Sigmoid colon (tissue), 7 donors: ENCODE measurements around the gene DCAKD. TPM values are rescaled to one million over a fixed set of nuclear protein-coding genes. Genes with fewer than 3 reads are reported as not detected.

Experiments used
- DNase-seq: peaks from one replicate; pipeline ENCODE4 v3.0.0-alpha.2; 2019
- H3K27ac ChIP-seq, 4 donors: fragments of 200-600 bp; sonication (generic); one replicate each; pipeline ENCODE4 v1.5.1; 2016 to 2019; ENCODE audit warnings: mild to moderate bottlenecking in 1 of 4
- H3K27me3 ChIP-seq, 3 donors: fragments of 200-600 bp; sonication (generic); one replicate each; pipeline ENCODE4 v1.5.1; 2019; ENCODE audit warnings: mild to moderate bottlenecking in 1 of 3
- H3K36me3 ChIP-seq, 4 donors: fragments of 200-600 bp; sonication (generic); one replicate each; pipeline ENCODE4 v1.5.1; 2016 to 2019
- H3K4me1 ChIP-seq, 4 donors: fragments of 200-600 bp; sonication (generic); one replicate each; pipeline ENCODE4 v1.5.1; 2017 to 2019
- H3K4me3 ChIP-seq, 4 donors: fragments of 200-600 bp; sonication (generic); one replicate each; pipeline ENCODE4 v1.5.1; 2017 to 2019; ENCODE audit warnings: mild to moderate bottlenecking in 2 of 4, moderate library complexity in 1 of 4
- H3K9me3 ChIP-seq, 4 donors: fragments of 200-600 bp in 3 of 4; sonication (generic) in 3 of 4; one replicate each; pipeline versions ENCODE4 v1.5.1 to v1.6.1; 2013 to 2019
- CTCF ChIP-seq, 4 experiments: fragments of 450-650 bp in 3 of 4; fragments of 200-600 bp in 1 of 4; IDR thresholded peaks; one replicate each; pipeline ENCODE4 v1.5.1; 2016 to 2019; ENCODE audit warnings: antibody characterized with exemption in 4 of 4, mild to moderate bottlenecking in 3 of 4, moderate library complexity in 2 of 4
- EP300 ChIP-seq, 4 donors: sonication (generic); formaldehyde crosslinking; IDR thresholded peaks; one replicate each; pipeline ENCODE4 v1.6.1; 2017; ENCODE audit warnings: antibody characterized with exemption in 4 of 4
- POLR2A ChIP-seq, 2 donors: fragments of 450-650 bp; IDR thresholded peaks; one replicate each; pipeline ENCODE4 v1.6.1; 2016; ENCODE audit warnings: antibody characterized with exemption in 2 of 2, mild to moderate bottlenecking in 2 of 2, moderate library complexity in 2 of 2
- POLR2AphosphoS5 ChIP-seq, 4 donors: sonication (generic); formaldehyde crosslinking; IDR thresholded peaks; one replicate each; pipeline ENCODE4 v1.6.1; 2017; ENCODE audit warnings: antibody characterized with exemption in 4 of 4
- WGBS, 2 donors: extraction: QIAGEN DNeasy Blood & Tissue Kit; methylation state at CpG; one replicate each; pipeline ENCODE4 v1.1.7; 2013; 5-methylcytosine and 5-hydroxymethylcytosine counted together
- intact Hi-C: fragments of 100-400 bp; cut with DNase I; formaldehyde crosslinking; loops from one replicate; pipeline ENCODE4 v1.15.1; 2023
- polyA plus RNA-seq, 3 donors: library from polyadenylated mRNA; stranded (reverse); fragments of 200-250 nt; gene quantifications; one replicate each; pipeline ENCODE4 v1.2.3, GENCODE V29; 2013
- total RNA-seq, 4 donors: library from RNA; depleted of rRNA; stranded (reverse); fragments of >200 nt; gene quantifications; one replicate each; pipeline ENCODE4 v1.1.0, GENCODE V29; 2016
- donor health status: healthy with polysubstance abuse.
- donor health status: Bipolar disorder and iron deficiency.
- donor health status: healthy.

DCAKD gene
- total and polyA plus RNA-seq, 7 donors: 5.1 to 46.0 (median 25.2) TPM

DNA sequence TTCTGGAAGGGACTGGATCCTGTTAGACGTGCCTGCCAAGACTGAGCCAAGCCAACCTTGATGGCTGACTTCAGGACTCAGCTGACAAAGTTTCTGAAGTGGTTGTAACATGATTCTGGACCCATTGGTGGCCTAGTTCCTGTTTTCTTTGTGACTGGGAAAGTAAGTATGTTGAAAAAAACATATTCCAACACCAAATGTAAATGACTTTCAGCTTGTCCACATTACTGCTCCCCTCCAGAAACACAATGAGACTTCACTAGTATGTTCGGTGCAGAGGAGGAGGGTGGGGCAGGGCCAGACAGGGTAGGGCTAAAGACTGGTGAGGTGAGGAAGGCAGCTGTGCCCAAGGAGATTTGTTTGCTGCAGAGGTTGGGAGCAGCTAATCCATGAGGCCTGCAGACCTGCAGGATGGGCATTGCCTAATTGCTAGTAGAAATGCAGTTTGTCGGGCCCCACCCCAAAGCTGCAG lies 36.1 kb upstream of the DCAKD start:
- TF ChIP-seq POLR2A (IDR thresholded peaks at IDR 0.05): no peak
- H3K4me3 ChIP-seq: no peak overlapping the region
- H3K27ac ChIP-seq: peak overlapping the region in 1 of 4 donors; percentile 39
- intact Hi-C loops: no loop called here
- no peak for DNase-seq
- no peaks in the 10 kb centered on the region for H3K9me3 ChIP-seq
- 20 to 60% methylated on average over 3 of the region's 3 CpGs for WGBS, 2 donors
- H3K27me3 ChIP-seq: no peaks in the 10 kb centered on the region
- H3K4me1 ChIP-seq: peaks cover 0 to 28% (median 15%) of the 10 kb centered on the region in 4 donors
- H3K36me3 ChIP-seq: peaks cover 17 to 97% (median 46%) of the 10 kb centered on the region in 4 donors

GRCh38 chr17:45086865-45087503 lies 35.6 kb upstream of the DCAKD start:
- peaks cover 0 to 22% (median 9%) of the 10 kb centered on the region in 4 donors for H3K4me1 ChIP-seq

GRCh38 chr17:45086391-45086790 lies 35.0 kb upstream of the DCAKD start:
- WGBS, 2 donors: 93 to 95% methylated on average over 4 of the region's 4 CpGs
- DNase-seq: no peak
- Histone ChIP-seq H3K36me3 (peaks cover 26 to 100% (median 55%) of the 10 kb centered on the region in 4 donors), H3K27ac (no peak overlapping the region), H3K9me3 (no peaks in the 10 kb centered on the region), H3K27me3 (no peaks in the 10 kb centered on the region), H3K4me1 (peaks cover 0 to 16% (median 3%) of the 10 kb centered on the region in 4 donors), H3K4me3 (no peak overlapping the region)
- intact Hi-C loops: no loop called here
- TF ChIP-seq EP300 (IDR thresholded peaks at IDR 0.05) (no peak), POLR2AphosphoS5 (IDR thresholded peaks at IDR 0.05) (no peak), CTCF (IDR thresholded peaks at IDR 0.05) (no peak), POLR2A (IDR thresholded peaks at IDR 0.05) (no peak)

More at GRCh38 chr17:45086865-45087503, 35.6 kb upstream of the DCAKD start:
- intact Hi-C loops: no loop called here
- no peaks in the 10 kb centered on the region for H3K9me3 ChIP-seq
- no peak for DNase-seq
- 58 to 86% methylated on average over 6 of the region's 6 CpGs for WGBS, 2 donors
- H3K27me3 ChIP-seq: no peaks in the 10 kb centered on the region
- H3K27ac ChIP-seq: peak overlapping the region in 1 of 4 donors; percentile 15
- TF ChIP-seq POLR2AphosphoS5 (IDR thresholded peaks at IDR 0.05) (no peak), CTCF (IDR thresholded peaks at IDR 0.05) (no peak), POLR2A (IDR thresholded peaks at IDR 0.05) (no peak), EP300 (IDR thresholded peaks at IDR 0.05) (no peak)
- H3K36me3 ChIP-seq: peaks cover 23 to 100% (median 51%) of the 10 kb centered on the region in 4 donors
- H3K4me3 ChIP-seq: no peak overlapping the region

- intact Hi-C loops: no loop called here
- WGBS, 2 donors: 88 to 90% methylated on average over 6 of the region's 6 CpGs
- TF ChIP-seq EP300 (IDR thresholded peaks at IDR 0.05) (no peak), CTCF (IDR thresholded peaks at IDR 0.05) (no peak), POLR2AphosphoS5 (IDR thresholded peaks at IDR 0.05) (no peak), POLR2A (IDR thresholded peaks at IDR 0.05) (no peak)
- no peaks in the 10 kb centered on the region for H3K9me3 ChIP-seq
- peak overlapping the region in 1 of 4 donors; percentile 28 for H3K27ac ChIP-seq
- peaks cover 15 to 67% (median 26%) of the 10 kb centered on the region in 4 donors for H3K36me3 ChIP-seq
- H3K27me3 ChIP-seq: no peaks in the 10 kb centered on the region
- H3K4me1 ChIP-seq: peaks cover 0 to 15% (median 9%) of the 10 kb centered on the region in 4 donors
- DNase-seq: no peak
- H3K4me3 ChIP-seq: no peak overlapping the region
Observed at GRCh38 chr17:45081047-45081703, 29.7 kb upstream of the DCAKD start.

DNA sequence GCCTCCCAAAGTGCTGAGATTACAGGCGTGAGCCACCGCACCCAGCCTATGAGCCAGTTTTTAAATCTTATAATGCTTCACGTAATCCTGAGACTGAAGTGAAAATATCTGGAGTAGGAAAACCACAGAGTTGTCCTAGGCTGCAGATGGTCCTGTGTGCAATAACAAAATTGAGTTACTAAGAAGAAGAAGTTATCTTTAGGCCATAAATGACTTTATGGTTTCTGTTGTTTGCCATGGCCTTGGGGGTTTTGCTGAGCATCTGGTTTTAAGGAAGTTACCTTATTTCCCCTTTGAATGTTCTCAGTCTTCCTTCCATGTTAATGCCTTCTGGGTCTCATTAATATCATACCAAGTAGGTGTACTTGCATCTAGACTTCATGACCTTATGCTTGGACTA lies 26.2 kb upstream of the DCAKD start:
- DNase-seq: no peak
- H3K4me3 ChIP-seq: no peak overlapping the region
- peaks cover 0 to 41% (median 19%) of the 10 kb centered on the region in 4 donors for H3K4me1 ChIP-seq
- intact Hi-C loops: no loop called here
- 53 to 62% methylated on average over 3 of the region's 3 CpGs for WGBS, 2 donors
- TF ChIP-seq POLR2A (IDR thresholded peaks at IDR 0.05): no peak
- TF ChIP-seq EP300 (IDR thresholded peaks at IDR 0.05): no peak
- TF ChIP-seq POLR2AphosphoS5 (IDR thresholded peaks at IDR 0.05): no peak
- TF ChIP-seq CTCF (IDR thresholded peaks at IDR 0.05): no peak
- peaks cover 10 to 53% (median 15%) of the 10 kb centered on the region in 4 donors for H3K36me3 ChIP-seq
- no peaks in the 10 kb centered on the region for H3K27me3 ChIP-seq
- no peaks in the 10 kb centered on the region for H3K9me3 ChIP-seq
- H3K27ac ChIP-seq: no peak overlapping the region
